T-helper 2 cell treated with Interferon-gamma antibody and Interleukin-4, amounts not matched to agents 5 μg/mL and 100 μg/mL, for 36 hours (primary cell): ENCODE measurements around the gene NOL4.
"Not testable (repeated sequence)": the region's sequence is repeated elsewhere in the genome, so short reads cannot be mapped to it uniquely, and the experiment has no call there.

ENCODE experiments used
- DNase-seq: peaks from one replicate; pipeline ENCODE4 v3.0.0; 2021; ENCODE audit warnings: low spot score
- H3K27ac Mint-ChIP-seq: one replicate; pipeline ENCODE4 v1.8.0; 2021; ENCODE audit warnings: mild to moderate bottlenecking, mixed read lengths
- H3K27me3 Mint-ChIP-seq: one replicate; pipeline ENCODE4 v1.8.0; 2021; ENCODE audit warnings: low read depth, mixed read lengths
- H3K36me3 Mint-ChIP-seq: one replicate; pipeline ENCODE4 v1.8.0; 2021; ENCODE audit warnings: low read depth, mixed read lengths
- H3K4me1 Mint-ChIP-seq: one replicate; pipeline ENCODE4 v1.8.0; 2021; ENCODE audit warnings: low read depth, mixed read lengths
- H3K4me3 Mint-ChIP-seq: one replicate; pipeline ENCODE4 v1.8.0; 2022; ENCODE audit warnings: mild to moderate bottlenecking, moderate library complexity, mixed read lengths
- H3K9me3 Mint-ChIP-seq: one replicate; pipeline ENCODE4 v1.8.0; 2021; ENCODE audit warnings: mixed read lengths

NOL4 gene

GRCh38 chr18:34224423-34225217 lies at the start of gene NOL4:
TSS of gene NOL4 (minus strand) at chr18:34224913. CDS start at chr18:34223253, 1,660 bp downstream.
- Mint-ChIP-seq H3K36me3 (peaks cover 1% of the 10 kb centered on the region), H3K4me3 (no peak within 1 kb of the TSS), H3K4me1 (peaks cover 2% of the 10 kb centered on the region), H3K27me3 (peaks cover 35% of the 10 kb centered on the region), H3K9me3 (peaks cover 4% of the 10 kb centered on the region), H3K27ac (no peak within 1 kb of the TSS)
- DNase-seq, result no peak

- H3K4me1 Mint-ChIP-seq, DNase-seq, H3K27ac Mint-ChIP-seq, H3K36me3 Mint-ChIP-seq, H3K4me3 Mint-ChIP-seq, H3K27me3 Mint-ChIP-seq: not testable (repeated sequence)
- H3K9me3 Mint-ChIP-seq, result peaks cover 22% of the 10 kb centered on the region
These were observed 41.3 kb upstream of the NOL4 start for GRCh38 chr18:34266029-34266428.

- DNase-seq, result no peak
- peaks cover 26% of the 10 kb centered on the region for H3K9me3 Mint-ChIP-seq
- no peaks in the 10 kb centered on the region for H3K36me3 Mint-ChIP-seq
- no peaks in the 10 kb centered on the region for H3K27me3 Mint-ChIP-seq
- H3K4me1 Mint-ChIP-seq, result no peaks in the 10 kb centered on the region
- no peak overlapping the region for H3K4me3 Mint-ChIP-seq
- H3K27ac Mint-ChIP-seq, result no peak overlapping the region
These were observed 37.4 kb upstream of the NOL4 start for GRCh38 chr18:34261865-34262780.

GRCh38 chr18:34258176-34258575 lies 33.5 kb upstream of the NOL4 start:
- DNase-seq, result no peak
- Mint-ChIP-seq H3K27ac (no peak overlapping the region), H3K4me1 (no peaks in the 10 kb centered on the region), H3K36me3 (no peaks in the 10 kb centered on the region), H3K9me3 (peaks cover 16% of the 10 kb centered on the region), H3K27me3 (no peaks in the 10 kb centered on the region), H3K4me3 (no peak overlapping the region)

GRCh38 chr18:34251919-34252318 lies 27.2 kb upstream of the NOL4 start:
- H3K27ac Mint-ChIP-seq, result no peak overlapping the region

GRCh38 chr18:34248727-34249126 lies 24.0 kb upstream of the NOL4 start:
- no peaks in the 10 kb centered on the region for H3K36me3 Mint-ChIP-seq
- no peak for DNase-seq
- H3K9me3 Mint-ChIP-seq, result peaks cover 31% of the 10 kb centered on the region
- H3K4me1 Mint-ChIP-seq, result no peaks in the 10 kb centered on the region
- H3K27ac Mint-ChIP-seq, result no peak overlapping the region
- no peaks in the 10 kb centered on the region for H3K27me3 Mint-ChIP-seq
- H3K4me3 Mint-ChIP-seq, result no peak overlapping the region

More at GRCh38 chr18:34251919-34252318, 27.2 kb upstream of the NOL4 start:
- H3K9me3 Mint-ChIP-seq, result peaks cover 32% of the 10 kb centered on the region
- no peaks in the 10 kb centered on the region for H3K27me3 Mint-ChIP-seq
- DNase-seq, result no peak
- no peaks in the 10 kb centered on the region for H3K4me1 Mint-ChIP-seq
- H3K4me3 Mint-ChIP-seq, result no peak overlapping the region
- H3K36me3 Mint-ChIP-seq, result no peaks in the 10 kb centered on the region

GRCh38 chr18:34242739-34243138 lies 18.0 kb upstream of the NOL4 start:
- Mint-ChIP-seq H3K36me3 (no peaks in the 10 kb centered on the region), H3K4me1 (no peaks in the 10 kb centered on the region), H3K9me3 (peaks cover 26% of the 10 kb centered on the region), H3K27me3 (no peaks in the 10 kb centered on the region), H3K27ac (no peak overlapping the region), H3K4me3 (no peak overlapping the region)
- no peak for DNase-seq

GRCh38 chr18:34233781-34234388 lies 9.2 kb upstream of the NOL4 start:
- not testable (repeated sequence) for H3K27me3 Mint-ChIP-seq

GRCh38 chr18:34225218-34225553 lies 473 bp upstream of the NOL4 start:
- Mint-ChIP-seq H3K36me3 (peaks cover 1% of the 10 kb centered on the region), H3K27ac (no peak overlapping the region), H3K9me3 (peaks cover 4% of the 10 kb centered on the region)

More at GRCh38 chr18:34233781-34234388, 9.2 kb upstream of the NOL4 start:
- not testable (repeated sequence) for H3K4me1 Mint-ChIP-seq, H3K27ac Mint-ChIP-seq, H3K4me3 Mint-ChIP-seq, H3K36me3 Mint-ChIP-seq, DNase-seq, H3K9me3 Mint-ChIP-seq

GRCh38 chr18:34223893-34224422 lies 755 bp downstream of the NOL4 start:
- H3K36me3 Mint-ChIP-seq, result peaks cover 1% of the 10 kb centered on the region
- H3K27me3 Mint-ChIP-seq, result peaks cover 35% of the 10 kb centered on the region
- peaks cover 4% of the 10 kb centered on the region for H3K9me3 Mint-ChIP-seq
- DNase-seq, result no peak
- peaks cover 2% of the 10 kb centered on the region for H3K4me1 Mint-ChIP-seq
- H3K27ac Mint-ChIP-seq, result no peak overlapping the region
- no peak overlapping the region for H3K4me3 Mint-ChIP-seq

More at GRCh38 chr18:34225218-34225553, 473 bp upstream of the NOL4 start:
- DNase-seq, result no peak
- Mint-ChIP-seq H3K27me3 (peaks cover 35% of the 10 kb centered on the region), H3K4me1 (peaks cover 2% of the 10 kb centered on the region), H3K4me3 (no peak overlapping the region)

- no peak overlapping the region for H3K4me3 Mint-ChIP-seq
- peaks cover 2% of the 10 kb centered on the region for H3K4me1 Mint-ChIP-seq
- peaks cover 35% of the 10 kb centered on the region for H3K27me3 Mint-ChIP-seq
- no peak overlapping the region for H3K27ac Mint-ChIP-seq
- DNase-seq, result no peak
- H3K9me3 Mint-ChIP-seq, result peaks cover 4% of the 10 kb centered on the region
- peaks cover 1% of the 10 kb centered on the region for H3K36me3 Mint-ChIP-seq
These were observed 1.4 kb downstream of the NOL4 start for GRCh38 chr18:34223164-34223892.

GRCh38 chr18:34222307-34223163 lies 2.2 kb downstream of the NOL4 start:
- H3K4me1 Mint-ChIP-seq, result peaks cover 2% of the 10 kb centered on the region
- H3K4me3 Mint-ChIP-seq, result no peak overlapping the region
- peaks cover 1% of the 10 kb centered on the region for H3K36me3 Mint-ChIP-seq
- H3K27me3 Mint-ChIP-seq, result peaks cover 35% of the 10 kb centered on the region
- no peaks in the 10 kb centered on the region for H3K9me3 Mint-ChIP-seq
- no peak for DNase-seq
- H3K27ac Mint-ChIP-seq, result no peak overlapping the region

- no peak overlapping the region for H3K27ac Mint-ChIP-seq
- no peaks in the 10 kb centered on the region for H3K9me3 Mint-ChIP-seq
- H3K4me3 Mint-ChIP-seq, result no peak overlapping the region
- DNase-seq, result no peak
- H3K27me3 Mint-ChIP-seq, result peaks cover 35% of the 10 kb centered on the region
- peaks cover 2% of the 10 kb centered on the region for H3K4me1 Mint-ChIP-seq
- H3K36me3 Mint-ChIP-seq, result peaks cover 1% of the 10 kb centered on the region
These were observed 2.8 kb downstream of the NOL4 start for GRCh38 chr18:34221971-34222306.
